DND-41 (cell line): Measurements from ENCODE around the gene GADL1.

Experiments used
- EZH2 ChIP-seq: IDR thresholded peaks from 3 replicates; pipeline ENCODE4 v1.6.1; 2012; ENCODE audit warnings: borderline replicate concordance, low read depth, mild to moderate bottlenecking, moderate library complexity, low read length, inconsistent platforms; ENCODE audit not compliant: severe bottlenecking
- TF ChIP-seq, protein P1 (sequence below): IDR thresholded peaks from 2 replicates; pipeline ENCODE4 v1.5.1; 2012; ENCODE audit warnings: borderline replicate concordance, low read length, moderate library complexity, mild to moderate bottlenecking; ENCODE audit not compliant: poor library complexity, severe bottlenecking; ENCODE audit errors: extremely low read depth

DNA sequence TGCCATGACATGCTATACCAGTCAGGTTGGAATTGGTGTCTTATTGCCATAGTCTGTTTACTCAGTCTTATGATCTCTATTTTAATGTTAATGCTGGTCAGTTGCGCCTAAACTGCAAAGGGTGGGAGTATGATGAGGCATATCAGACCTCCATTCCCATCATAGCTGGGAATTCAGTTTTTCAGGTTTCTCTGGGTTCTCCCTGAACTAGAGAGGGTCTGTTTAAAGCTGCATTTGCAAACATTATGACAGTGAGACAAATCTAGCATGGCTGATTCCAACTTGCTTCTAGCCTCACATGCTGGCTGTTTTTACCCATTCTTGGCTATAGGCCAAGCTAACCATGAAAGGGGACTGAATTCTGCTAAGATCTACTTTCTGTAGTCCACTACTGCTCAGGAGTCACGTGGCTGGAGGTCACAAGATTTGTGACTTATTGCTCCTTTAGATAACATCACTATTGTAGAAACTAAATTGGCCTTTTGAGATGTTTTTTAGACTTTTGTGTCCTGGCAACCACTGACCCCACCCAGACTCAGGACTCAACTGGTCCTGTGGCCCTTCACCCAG lies 191.5 kb downstream of the GADL1 start:
- TF ChIP-seq, protein P1, sequence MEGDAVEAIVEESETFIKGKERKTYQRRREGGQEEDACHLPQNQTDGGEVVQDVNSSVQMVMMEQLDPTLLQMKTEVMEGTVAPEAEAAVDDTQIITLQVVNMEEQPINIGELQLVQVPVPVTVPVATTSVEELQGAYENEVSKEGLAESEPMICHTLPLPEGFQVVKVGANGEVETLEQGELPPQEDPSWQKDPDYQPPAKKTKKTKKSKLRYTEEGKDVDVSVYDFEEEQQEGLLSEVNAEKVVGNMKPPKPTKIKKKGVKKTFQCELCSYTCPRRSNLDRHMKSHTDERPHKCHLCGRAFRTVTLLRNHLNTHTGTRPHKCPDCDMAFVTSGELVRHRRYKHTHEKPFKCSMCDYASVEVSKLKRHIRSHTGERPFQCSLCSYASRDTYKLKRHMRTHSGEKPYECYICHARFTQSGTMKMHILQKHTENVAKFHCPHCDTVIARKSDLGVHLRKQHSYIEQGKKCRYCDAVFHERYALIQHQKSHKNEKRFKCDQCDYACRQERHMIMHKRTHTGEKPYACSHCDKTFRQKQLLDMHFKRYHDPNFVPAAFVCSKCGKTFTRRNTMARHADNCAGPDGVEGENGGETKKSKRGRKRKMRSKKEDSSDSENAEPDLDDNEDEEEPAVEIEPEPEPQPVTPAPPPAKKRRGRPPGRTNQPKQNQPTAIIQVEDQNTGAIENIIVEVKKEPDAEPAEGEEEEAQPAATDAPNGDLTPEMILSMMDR, result no peak
- TF ChIP-seq EZH2, result no peak
